Hematopoietic multipotent progenitor cell treated with erythropoietin and hydrocortisone succinate and interleukin-3 and kit ligand, for 17 days (in vitro differentiated cells): ENCODE data around the gene ZNF711.
"Not testable (repeated sequence)": the region's sequence is repeated elsewhere in the genome, so short reads cannot be mapped to it uniquely, and the experiment has no call there.

ENCODE experiments used
- DNase-seq: peaks from one replicate; pipeline ENCODE4 v3.0.0-alpha.2; 2015; ENCODE audit warnings: low spot score

ZNF711 gene

DNA sequence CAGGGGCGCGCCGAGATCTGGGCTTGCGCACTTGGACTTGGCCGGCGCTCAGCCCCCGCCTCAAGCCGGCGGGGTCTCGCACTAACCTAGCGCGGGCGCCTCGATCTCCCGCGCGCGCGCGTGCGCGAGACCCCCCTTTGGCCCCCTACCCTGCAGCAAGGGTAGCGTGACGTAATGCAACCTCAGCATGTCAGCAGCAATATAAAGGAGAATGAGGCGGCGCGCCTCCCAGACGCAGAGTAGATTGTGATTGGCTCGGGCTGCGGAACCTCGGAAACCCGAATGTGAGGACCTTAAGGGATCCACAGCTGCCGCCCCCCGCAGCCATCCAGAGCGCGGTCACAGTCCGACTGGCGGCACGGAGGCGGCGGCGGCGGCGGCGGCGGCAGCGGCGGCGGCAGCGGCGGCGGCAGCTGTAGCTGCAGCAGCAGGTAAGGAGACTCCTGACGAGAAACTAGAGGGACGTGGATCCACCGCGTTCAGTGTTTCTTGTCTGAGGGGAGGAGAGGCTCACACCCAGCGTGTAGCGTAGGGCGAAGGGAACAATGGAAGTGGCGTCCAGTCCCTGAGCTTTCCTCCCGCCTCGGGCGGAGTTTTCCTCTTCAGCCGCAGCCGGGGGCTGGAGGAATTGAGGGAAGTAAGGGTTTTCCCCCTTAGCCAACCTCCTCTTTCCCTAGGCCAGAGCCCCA lies at the start of gene ZNF711, which contains the start of gene SATL1:
Gene ZNF711, plus strand, starts transcription at position 231 of the 689 bp plus-strand sequence. CDS start 3,582 bp downstream, outside the sequence.
Gene SATL1, minus strand, starts transcription at position 19 of the 689 bp plus-strand sequence. CDS start 134,811 bp downstream, outside the sequence.
- DNase-seq: no peak

DNA sequence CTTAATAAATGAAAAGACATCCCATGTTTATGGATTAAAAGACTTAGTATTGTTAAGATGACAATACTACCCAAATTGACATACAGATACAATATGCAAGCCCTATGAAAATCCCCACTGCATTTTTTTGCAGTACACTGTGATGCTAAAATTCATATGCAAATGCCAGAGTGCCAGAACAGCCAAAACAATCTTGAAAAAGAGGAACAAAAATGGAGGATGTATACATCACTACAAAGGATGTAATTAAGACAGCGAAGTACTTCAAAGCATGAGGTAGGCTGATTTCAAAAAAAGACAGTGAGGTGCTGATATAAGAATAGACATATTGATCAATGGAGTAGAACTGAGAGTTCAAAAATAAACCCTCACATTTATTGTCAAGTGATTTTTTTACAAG lies 47.5 kb upstream of the ZNF711 start:
- no peak for DNase-seq

DNA sequence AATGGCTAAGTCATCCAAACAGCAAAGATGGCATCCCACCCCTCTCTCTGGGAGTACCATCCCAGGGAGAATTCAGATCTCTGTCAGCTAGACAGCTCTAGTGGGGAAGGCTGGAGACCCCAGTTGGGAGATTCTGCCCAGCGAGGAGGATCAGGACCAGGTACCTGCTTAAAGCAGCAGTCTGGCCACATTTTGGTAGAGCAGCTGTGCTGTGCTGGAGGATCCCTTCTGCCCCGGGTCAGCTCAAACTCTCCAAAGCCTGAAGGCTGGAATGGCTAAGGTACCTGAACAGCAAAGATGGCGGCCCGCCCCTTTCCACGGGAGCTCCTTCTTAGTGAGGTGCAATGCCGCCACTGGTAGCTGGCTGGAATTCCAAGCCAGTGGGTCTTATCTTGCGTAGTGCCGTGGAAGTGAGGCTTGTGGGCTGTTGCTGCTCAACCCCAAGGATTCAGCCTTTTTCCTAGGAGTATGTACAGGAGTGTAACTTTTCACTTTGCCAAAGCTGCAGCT lies 40.3 kb upstream of the ZNF711 start:
- DNase-seq: no peak

DNA sequence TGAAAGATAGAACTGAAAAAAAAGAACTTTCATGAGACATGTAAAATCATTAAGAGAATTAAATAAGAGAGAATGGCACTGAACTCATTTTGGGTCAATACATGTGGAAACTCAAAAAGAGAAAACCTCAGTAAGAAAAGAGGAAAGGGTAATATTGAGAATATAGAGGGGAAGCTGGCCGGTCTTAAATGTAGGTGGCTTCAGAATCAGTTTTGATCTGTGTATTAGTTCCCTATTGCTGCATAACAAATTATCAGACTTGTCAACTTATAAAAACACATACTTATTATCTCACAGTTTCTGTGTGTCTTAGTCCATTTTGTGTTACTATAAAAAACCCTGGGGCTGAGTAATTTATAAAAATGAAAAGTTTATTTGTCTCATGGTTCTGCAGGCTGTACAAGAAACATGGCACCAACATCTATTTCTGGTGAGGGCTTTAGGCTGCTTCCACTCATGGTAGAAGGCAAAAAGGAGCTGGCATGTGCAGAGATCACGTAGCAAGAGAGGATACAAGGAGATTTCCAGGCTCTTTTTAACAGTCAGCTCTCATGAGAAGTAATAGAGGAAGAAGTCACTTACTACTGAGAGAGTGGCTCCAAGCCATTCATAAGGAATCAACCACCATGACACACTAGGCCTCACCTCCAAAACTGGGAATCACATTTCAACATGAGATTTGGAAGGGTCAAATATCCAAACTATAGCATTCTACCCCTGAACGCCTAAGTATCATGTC lies 29.8 kb upstream of the ZNF711 start:
- no peak for DNase-seq

DNA sequence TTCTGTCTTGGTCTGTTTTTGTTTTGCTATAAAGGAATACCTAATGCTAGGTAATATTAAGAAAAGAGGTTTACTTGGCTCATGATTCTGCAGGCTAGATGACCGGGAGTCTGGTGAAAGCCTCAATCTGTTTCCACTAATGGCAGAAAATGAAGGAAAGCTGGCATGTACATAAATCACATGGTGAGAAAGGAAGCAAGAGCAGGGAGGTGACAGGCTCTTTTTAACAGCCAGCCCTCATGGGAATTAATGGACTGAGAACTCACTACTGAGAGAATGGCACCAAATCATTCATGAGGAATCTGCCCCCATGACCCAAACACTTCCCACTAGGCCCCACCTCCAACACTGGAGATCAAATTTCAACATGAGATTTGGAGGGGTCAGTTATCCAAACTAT lies 27.8 kb upstream of the ZNF711 start:
- DNase-seq: no peak

DNA sequence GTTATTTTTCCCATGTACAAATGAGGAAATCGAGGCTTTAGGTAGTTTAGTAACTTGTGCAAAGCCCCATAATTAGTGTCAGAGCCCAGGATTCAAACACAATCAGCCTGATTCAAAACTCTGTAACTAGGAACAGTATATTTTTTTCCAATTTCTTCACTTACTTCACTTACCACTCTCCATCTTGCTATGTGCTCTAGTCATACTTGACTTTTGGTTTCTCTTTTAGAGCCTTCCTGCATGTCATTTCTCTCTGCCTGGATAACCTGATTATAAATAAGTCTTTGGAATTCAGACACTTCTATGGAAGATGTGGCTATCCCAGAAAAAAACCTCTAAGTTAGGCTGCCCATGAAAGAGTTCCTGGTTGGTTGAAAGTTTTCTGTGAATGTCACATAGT lies 22.4 kb upstream of the ZNF711 start:
- DNase-seq: no peak

DNA sequence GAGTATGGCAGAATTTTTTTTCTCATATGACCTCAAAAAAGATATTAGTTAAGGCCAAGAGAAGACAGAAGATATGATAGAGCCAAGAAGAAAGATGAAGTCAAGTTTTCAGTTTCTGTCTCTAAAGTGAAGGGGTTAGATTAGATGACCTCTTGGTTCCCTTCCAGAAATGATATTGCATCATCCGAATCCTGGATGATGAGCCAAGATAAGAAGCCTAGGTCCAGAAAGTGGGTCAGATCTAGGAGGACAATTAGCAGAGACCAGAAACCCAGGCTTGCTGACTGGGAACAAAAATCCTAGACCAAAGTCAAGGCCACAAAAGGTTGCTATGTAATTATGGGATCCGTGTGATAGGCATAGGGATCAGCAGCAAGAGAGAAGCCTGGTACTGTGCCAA lies 20.4 kb upstream of the ZNF711 start:
- no peak for DNase-seq

DNA sequence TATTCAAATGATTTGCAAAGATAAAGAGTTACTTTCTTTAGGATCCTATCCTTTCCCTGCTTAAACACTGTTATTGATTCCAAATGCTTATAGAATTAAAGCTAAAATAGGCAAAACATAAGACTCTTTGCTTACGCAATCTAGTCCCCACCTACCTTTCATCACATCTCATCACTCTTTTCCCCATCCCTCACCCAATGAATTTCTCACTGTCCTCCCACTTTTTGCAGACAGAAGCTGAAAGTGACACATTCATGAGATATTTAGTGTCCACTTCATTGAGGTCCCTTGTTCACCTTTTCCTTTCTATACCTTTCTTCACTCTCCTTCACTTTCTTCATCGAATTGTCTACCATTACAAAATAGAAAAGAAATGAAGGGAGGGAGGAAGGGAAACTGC lies 636 bp upstream of the ZNF711 start:
- DNase-seq: no peak

DNA sequence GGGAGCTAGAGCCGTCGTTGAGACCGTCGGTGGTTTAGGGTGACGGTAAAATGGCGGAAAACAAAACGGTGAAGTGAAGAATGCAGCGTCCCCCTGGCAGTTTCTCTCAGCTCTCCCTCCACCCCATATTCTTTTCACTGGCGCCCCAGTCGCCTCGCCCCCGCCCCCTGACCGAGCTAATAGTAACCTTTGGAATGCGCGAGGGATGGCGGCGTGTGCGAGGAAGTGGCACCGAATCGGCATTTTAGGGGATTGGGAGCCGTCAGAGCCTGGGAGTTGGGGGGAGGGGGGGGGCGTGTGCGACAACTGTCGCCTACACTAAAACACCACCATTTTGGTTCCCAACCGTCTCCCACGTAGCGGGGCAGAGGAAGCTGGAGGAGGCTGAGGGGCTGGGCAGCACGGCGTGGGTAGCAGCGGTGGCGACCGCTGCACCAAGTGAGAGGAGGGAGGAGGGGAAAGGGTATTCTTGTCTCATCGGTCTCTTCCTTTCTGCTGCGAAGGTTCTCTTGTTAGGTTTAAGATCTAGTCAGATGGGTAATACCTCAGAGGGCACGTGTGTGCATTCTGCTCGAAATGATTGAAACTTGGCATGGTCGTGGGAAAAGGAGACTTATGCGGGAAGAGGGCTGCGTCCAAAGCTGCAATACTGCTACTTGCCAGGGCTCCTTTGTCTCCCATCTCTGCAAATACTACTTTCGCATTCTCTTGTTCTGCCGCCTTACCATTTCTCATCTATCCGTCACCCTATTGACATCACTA lies 840 bp downstream of the ZNF711 start:
- DNase-seq: no peak

DNA sequence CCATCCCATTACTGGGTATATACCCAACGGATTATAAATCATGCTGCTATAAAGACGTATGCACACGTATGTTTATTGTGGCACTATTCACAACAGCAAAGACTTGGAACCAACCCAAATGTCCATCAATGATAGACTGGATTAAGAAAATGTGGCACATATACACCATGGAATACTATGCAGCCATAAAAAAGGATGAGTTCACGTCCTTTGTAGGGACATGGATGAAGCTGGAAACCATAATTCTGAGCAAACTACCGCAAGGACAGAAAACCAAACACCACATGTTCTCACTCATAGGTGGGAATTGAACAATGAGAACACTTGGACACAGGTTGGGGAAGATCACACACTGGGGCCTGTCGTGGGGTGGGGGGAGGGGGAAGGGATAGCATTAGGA lies 41.5 kb downstream of the ZNF711 start:
- not testable (repeated sequence) for DNase-seq

DNA sequence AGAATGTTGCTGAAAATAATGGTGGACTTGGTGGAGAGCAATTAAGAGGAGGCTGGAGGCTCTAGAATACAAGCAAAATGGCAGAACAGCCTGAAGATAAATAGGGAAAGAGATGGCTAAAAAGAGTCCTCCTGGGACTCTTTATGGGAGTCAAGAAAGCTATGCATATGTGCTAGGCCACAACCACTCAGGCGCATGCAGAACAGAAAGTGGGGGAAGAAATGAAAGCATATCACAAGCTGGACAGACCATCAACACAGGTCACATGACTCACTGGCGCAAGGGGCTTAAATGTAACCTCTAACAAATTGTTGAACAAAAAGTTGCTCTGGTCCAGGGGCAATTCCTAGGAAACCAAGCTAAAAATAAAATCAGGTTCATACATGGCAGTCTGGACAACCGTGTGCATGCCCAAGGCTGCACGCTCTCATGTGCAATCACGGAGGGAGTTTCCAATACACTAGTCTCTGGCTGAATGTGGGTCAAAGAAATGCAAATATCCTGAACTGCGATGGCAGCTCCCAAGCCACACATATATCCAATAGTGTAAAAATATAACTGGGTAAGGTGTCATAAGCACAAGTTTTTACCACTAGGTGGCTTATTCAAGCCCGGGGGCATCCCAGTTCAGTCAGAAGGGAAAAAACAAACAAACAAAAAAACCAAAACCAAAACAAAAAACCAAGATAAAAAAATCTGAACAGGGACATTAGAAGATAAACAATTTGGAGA lies 45.4 kb downstream of the ZNF711 start:
- DNase-seq: no peak

DNA sequence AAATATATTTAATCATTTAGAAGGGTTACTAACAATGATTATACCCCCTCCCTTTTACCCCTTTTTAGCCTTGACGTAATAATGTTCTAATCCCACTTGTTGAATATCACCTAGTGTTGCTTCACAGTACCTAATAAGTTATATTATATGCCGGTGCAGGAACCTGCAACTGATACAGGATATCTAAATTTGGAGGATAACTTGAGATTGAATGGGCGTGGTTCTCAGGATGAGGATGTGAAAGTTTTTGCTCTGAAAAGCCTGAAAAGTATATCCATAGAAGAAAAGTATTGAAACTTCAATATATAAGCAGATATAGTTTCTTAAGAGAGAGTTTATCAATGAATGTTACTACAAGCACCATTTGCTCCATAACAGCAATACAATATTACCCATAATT lies 59.8 kb downstream of the ZNF711 start:
- no peak for DNase-seq

DNA sequence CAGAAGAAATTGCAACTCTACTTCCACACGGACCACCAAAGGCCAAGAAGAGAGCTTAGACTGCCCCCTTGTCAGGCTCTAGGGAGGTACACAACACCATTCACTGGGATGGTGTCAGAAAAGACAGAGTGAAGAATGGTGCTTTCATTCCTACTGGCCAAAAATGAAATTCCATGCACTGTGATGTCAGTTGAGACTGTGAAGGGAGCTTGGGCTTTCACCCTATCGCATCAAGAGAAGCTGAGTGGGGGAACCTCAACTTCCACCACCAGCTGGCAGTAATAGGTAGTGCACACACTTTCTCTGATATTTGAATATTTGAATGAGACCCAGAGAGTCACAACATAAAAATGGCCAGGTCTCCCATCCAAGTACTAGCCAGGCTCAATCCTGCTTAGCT lies 65.9 kb downstream of the ZNF711 start:
- no peak for DNase-seq

DNA sequence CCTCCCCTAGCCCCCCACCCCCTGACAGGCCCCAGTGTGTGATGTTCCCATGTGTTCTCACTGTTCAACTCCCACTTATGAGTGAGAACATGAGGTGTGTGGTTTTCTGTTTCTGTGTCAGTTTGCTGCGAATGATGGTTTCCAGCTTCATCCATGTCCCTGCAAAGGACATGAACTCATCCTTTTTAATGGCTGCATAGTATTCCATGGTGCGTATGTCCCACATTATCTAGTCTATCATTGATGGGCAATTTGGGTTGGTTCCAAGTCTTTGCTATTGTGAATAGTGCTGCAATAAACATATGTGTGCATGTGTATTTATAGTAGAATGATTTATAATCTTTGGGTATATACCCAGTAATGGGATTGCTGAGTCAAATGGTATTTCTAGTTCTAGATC lies 67.6 kb downstream of the ZNF711 start:
- DNase-seq: not testable (repeated sequence)
